ENCODE results near the gene PSKH1.

Gene PSKH1

GRCh38 chr16:67926181-67926750 lies 33.2 kb downstream of the PSKH1 start:
- no peak overlapping the region for H3K4me3 ChIP-seq (ENCODE audit: low read depth, low read length)

GRCh38 chr16:67927131-67927941 lies 34.3 kb downstream of the PSKH1 start:
- Histone ChIP-seq H3K36me3 (ENCODE audit: control insufficient read depth, insufficient read depth, low read length) (no peaks in the 10 kb centered on the region), H2AFZ (no peak overlapping the region), H3K4me3 (ENCODE audit: low read depth, low read length) (no peak overlapping the region), H3K9ac (no peak overlapping the region), H3K27me3 (ENCODE audit: control insufficient read depth, insufficient read depth, low read length) (no peaks in the 10 kb centered on the region), H3K4me1 (no peaks in the 10 kb centered on the region), H3K9me3 (ENCODE audit: control insufficient read depth, low read length) (no peaks in the 10 kb centered on the region), H3K27ac (no peak overlapping the region), H3K79me2 (peaks cover 23% of the 10 kb centered on the region), H3K4me2 (ENCODE audit: low read length) (no peak overlapping the region)
- TF ChIP-seq CTCF (IDR thresholded peaks at IDR 0.05) = no peak

More at GRCh38 chr16:67926181-67926750, 33.2 kb downstream of the PSKH1 start:
- no peaks in the 10 kb centered on the region for H3K36me3 ChIP-seq (ENCODE audit: control insufficient read depth, insufficient read depth, low read length)
- no peak overlapping the region for H2AFZ ChIP-seq
- H3K9ac ChIP-seq = no peak overlapping the region
- H3K27ac ChIP-seq = no peak overlapping the region
- H3K27me3 ChIP-seq (ENCODE audit: control insufficient read depth, insufficient read depth, low read length) = no peaks in the 10 kb centered on the region
- H3K4me1 ChIP-seq = no peaks in the 10 kb centered on the region
- peaks cover 31% of the 10 kb centered on the region for H3K79me2 ChIP-seq
- H3K9me3 ChIP-seq (ENCODE audit: control insufficient read depth, low read length) = no peaks in the 10 kb centered on the region
- H3K4me2 ChIP-seq (ENCODE audit: low read length) = no peak overlapping the region
- no peak for TF ChIP-seq CTCF (IDR thresholded peaks at IDR 0.05)

GRCh38 chr16:67928147-67928546 lies 35.1 kb downstream of the PSKH1 start:
- no peak overlapping the region for H3K9ac ChIP-seq
- H3K27me3 ChIP-seq (ENCODE audit: control insufficient read depth, insufficient read depth, low read length) = no peaks in the 10 kb centered on the region
- no peak overlapping the region for H3K27ac ChIP-seq

GRCh38 chr16:67928561-67929364 lies 35.7 kb downstream of the PSKH1 start:
- Histone ChIP-seq H3K36me3 (ENCODE audit: control insufficient read depth, insufficient read depth, low read length) (no peaks in the 10 kb centered on the region), H3K9ac (no peak overlapping the region), H3K4me1 (no peaks in the 10 kb centered on the region), H3K4me2 (ENCODE audit: low read length) (no peak overlapping the region), H2AFZ (no peak overlapping the region), H3K4me3 (ENCODE audit: low read depth, low read length) (no peak overlapping the region), H3K27ac (no peak overlapping the region), H3K27me3 (ENCODE audit: control insufficient read depth, insufficient read depth, low read length) (no peaks in the 10 kb centered on the region), H3K79me2 (peaks cover 16% of the 10 kb centered on the region), H3K9me3 (ENCODE audit: control insufficient read depth, low read length) (no peaks in the 10 kb centered on the region)
- peak; percentile 87 for TF ChIP-seq CTCF (IDR thresholded peaks at IDR 0.05)

More at GRCh38 chr16:67928147-67928546, 35.1 kb downstream of the PSKH1 start:
- Histone ChIP-seq H3K4me2 (ENCODE audit: low read length) (no peak overlapping the region), H3K9me3 (ENCODE audit: control insufficient read depth, low read length) (no peaks in the 10 kb centered on the region), H2AFZ (no peak overlapping the region), H3K4me3 (ENCODE audit: low read depth, low read length) (no peak overlapping the region), H3K36me3 (ENCODE audit: control insufficient read depth, insufficient read depth, low read length) (no peaks in the 10 kb centered on the region), H3K4me1 (no peaks in the 10 kb centered on the region), H3K79me2 (peaks cover 21% of the 10 kb centered on the region)
- no peak for TF ChIP-seq CTCF (IDR thresholded peaks at IDR 0.05)
